Kidney (tissue), 14 donors: ENCODE data around the gene MSLN. TPM values are rescaled to one million over a fixed set of nuclear protein-coding genes. Genes with fewer than 3 reads are reported as not detected.

Experiments
- DNase-seq, 5 donors: peaks; one replicate each; pipeline ENCODE4 v3.0.0-alpha.2; 2013 to 2020
- FAIRE-seq: peaks from 2 replicates; lab custom pipeline; 2012; peaks lifted over from hg19 to GRCh38; lab: Jason Lieb, UNC
- H3K27ac ChIP-seq, 2 donors: one replicate each; pipeline ENCODE4 v1.7.0; 2013; ENCODE audit warnings: low read depth in 2 of 2, low read length in 2 of 2, inconsistent platforms in 1 of 2
- H3K27me3 ChIP-seq: one replicate; pipeline ENCODE4 v1.7.1; 2013; ENCODE audit warnings: low read length, inconsistent platforms; ENCODE audit not compliant: control insufficient read depth, insufficient read depth
- H3K36me3 ChIP-seq, 3 donors: one replicate each; pipeline versions ENCODE4 v1.7.0 to v1.7.1; 2013; ENCODE audit warnings: low read length in 3 of 3, control low read depth in 1 of 3, inconsistent platforms in 1 of 3; ENCODE audit not compliant: insufficient read depth in 3 of 3, control insufficient read depth in 2 of 3
- H3K4me1 ChIP-seq, 3 donors: one replicate each; pipeline versions ENCODE4 v1.7.0 to v1.7.1; 2013; ENCODE audit warnings: low read length in 3 of 3, inconsistent platforms in 1 of 3, low read depth in 1 of 3; ENCODE audit not compliant: control insufficient read depth in 2 of 3, insufficient read depth in 2 of 3
- H3K4me3 ChIP-seq, 3 donors: one replicate each; pipeline versions ENCODE4 v1.7.0 to v1.8.1; 2013; ENCODE audit warnings: low read length in 3 of 3, control low read depth in 1 of 3, inconsistent platforms in 1 of 3
- H3K9ac ChIP-seq, 3 donors: one replicate each; pipeline versions ENCODE4 v1.7.0 to v1.7.1; 2013; ENCODE audit warnings: low read length in 3 of 3, control low read depth in 1 of 3, inconsistent platforms in 1 of 3
- H3K9me3 ChIP-seq, 3 donors: one replicate each; pipeline versions ENCODE4 v1.7.0 to v1.7.1; 2013; ENCODE audit warnings: low read length in 3 of 3, control low read depth in 1 of 3, inconsistent platforms in 1 of 3; ENCODE audit not compliant: control insufficient read depth in 2 of 3, insufficient read depth in 1 of 3
- intact Hi-C: fragments of 100-400 bp; cut with DNase I; formaldehyde crosslinking; loops from one replicate; pipeline ENCODE4 v1.11.1; 2022
- polyA plus RNA-seq: library from polyadenylated mRNA; stranded (reverse); fragments of 350-450 nt; fragmentation: Illumina TruSeq; extraction: RNeasy Lipid Tissue Mini Kit (QIAGEN cat#74804); gene quantifications from one replicate; pipeline ENCODE4 v1.2.3, GENCODE V29; 2014; ENCODE audit warnings: low read depth, low replicate concordance; ENCODE audit not compliant: insufficient read depth
- total RNA-seq: library from RNA; stranded (reverse); fragmentation: NEBNext Ultra II Directional; extraction: Animal tissue kit (Norgen Biotek cat#: 25700); gene quantifications from one replicate; pipeline ENCODE4 v1.2.1, GENCODE V29; 2021
- TF ChIP-seq, protein P1 (sequence below): IDR thresholded peaks from 3 replicates; pipeline ENCODE4 v1.5.1; 2012; ENCODE audit warnings: mild to moderate bottlenecking, moderate library complexity, borderline replicate concordance; ENCODE audit not compliant: insufficient read depth; ENCODE audit errors: extremely low read depth
- donor health status: control.
- donor health status: control.
- donor health status: control.
- donor health status: control.
- donor health status: control.
- donor health status: DM: yes; HTN: yes; CAD: no.
- donor health status: Normal renal cell carcinoma (clear cell type).

The MSLN gene
- total and polyA plus RNA-seq, 2 donors from 2014 or later: 3.7 to 19.4 TPM

DNA sequence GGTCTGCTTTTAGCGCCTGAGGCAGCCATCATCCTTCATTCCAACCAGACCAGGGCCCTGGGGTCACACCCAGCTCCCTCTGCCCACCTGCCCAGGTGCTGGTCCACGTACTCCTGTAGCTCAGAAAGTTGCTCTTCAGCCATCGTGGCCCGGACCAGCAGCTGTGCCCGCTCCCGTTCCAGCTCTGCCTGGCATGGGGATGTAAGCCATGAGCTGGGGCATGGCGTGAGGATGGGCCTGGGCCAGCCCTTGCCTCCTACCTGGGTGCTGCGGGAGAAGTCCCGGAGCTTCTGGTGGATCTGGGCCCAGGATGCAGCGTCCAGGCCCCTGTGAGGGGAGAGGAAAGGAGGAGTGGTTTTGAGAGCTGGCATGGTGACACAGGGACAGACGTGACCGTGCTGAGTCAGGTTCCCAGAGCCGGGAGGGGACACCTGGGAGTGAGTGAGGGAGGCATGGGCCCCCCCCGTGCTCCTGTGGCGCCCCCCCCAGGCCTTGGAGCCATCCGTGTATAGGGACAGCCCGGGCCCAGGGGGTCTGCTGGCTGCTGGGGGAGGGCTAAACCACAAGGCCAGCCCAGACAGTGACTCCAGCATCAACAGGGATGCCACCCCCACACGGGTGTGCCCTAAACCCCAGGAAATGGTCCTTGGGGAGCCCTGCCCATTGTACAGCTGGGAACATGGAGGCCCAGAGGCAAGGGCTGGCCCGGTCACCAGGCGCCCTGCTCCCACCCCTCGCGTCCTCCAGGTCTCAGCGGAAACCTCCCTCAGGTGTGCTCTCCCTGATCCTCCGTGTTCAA lies 37.5 kb upstream of the MSLN start:
- no peaks in the 10 kb centered on the region for H3K9me3 ChIP-seq
- peaks cover 0 to 28% (median 4%) of the 10 kb centered on the region in 3 donors for H3K4me1 ChIP-seq

DNA sequence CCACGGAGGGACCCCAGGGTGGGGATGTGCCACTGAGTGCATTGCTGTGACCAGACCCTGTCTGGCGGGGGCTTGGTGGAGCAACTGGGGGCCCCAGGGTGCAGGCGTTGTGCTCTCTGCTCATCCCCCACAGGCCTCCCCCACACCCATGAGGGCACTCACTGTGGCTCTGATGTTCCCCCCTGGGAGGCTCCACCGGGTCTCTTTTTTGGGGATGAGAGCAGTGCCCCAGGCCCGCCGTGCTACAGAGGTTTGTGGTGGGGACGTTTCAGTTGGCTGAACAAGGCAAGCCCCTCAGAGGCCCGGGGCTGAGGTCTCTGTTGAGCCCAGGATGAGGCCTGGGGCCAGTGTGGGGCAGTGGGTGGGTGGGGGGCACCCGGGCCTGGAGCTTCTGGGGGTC lies 36.8 kb upstream of the MSLN start:
- FAIRE-seq (no peak), DNase-seq (no peak)
- intact Hi-C loops: no loop called here

More for the DNA sequence above, 37.5 kb upstream of the MSLN start:
- TF ChIP-seq, protein P1, sequence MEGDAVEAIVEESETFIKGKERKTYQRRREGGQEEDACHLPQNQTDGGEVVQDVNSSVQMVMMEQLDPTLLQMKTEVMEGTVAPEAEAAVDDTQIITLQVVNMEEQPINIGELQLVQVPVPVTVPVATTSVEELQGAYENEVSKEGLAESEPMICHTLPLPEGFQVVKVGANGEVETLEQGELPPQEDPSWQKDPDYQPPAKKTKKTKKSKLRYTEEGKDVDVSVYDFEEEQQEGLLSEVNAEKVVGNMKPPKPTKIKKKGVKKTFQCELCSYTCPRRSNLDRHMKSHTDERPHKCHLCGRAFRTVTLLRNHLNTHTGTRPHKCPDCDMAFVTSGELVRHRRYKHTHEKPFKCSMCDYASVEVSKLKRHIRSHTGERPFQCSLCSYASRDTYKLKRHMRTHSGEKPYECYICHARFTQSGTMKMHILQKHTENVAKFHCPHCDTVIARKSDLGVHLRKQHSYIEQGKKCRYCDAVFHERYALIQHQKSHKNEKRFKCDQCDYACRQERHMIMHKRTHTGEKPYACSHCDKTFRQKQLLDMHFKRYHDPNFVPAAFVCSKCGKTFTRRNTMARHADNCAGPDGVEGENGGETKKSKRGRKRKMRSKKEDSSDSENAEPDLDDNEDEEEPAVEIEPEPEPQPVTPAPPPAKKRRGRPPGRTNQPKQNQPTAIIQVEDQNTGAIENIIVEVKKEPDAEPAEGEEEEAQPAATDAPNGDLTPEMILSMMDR: no peak
- DNase-seq (no peak), FAIRE-seq (no peak)
- H3K9ac ChIP-seq: no peak overlapping the region
- H3K36me3 ChIP-seq: no peaks in the 10 kb centered on the region
- intact Hi-C loops: no loop called here
- no peak overlapping the region for H3K27ac ChIP-seq
- no peak overlapping the region for H3K4me3 ChIP-seq
- no peaks in the 10 kb centered on the region for H3K27me3 ChIP-seq

DNA sequence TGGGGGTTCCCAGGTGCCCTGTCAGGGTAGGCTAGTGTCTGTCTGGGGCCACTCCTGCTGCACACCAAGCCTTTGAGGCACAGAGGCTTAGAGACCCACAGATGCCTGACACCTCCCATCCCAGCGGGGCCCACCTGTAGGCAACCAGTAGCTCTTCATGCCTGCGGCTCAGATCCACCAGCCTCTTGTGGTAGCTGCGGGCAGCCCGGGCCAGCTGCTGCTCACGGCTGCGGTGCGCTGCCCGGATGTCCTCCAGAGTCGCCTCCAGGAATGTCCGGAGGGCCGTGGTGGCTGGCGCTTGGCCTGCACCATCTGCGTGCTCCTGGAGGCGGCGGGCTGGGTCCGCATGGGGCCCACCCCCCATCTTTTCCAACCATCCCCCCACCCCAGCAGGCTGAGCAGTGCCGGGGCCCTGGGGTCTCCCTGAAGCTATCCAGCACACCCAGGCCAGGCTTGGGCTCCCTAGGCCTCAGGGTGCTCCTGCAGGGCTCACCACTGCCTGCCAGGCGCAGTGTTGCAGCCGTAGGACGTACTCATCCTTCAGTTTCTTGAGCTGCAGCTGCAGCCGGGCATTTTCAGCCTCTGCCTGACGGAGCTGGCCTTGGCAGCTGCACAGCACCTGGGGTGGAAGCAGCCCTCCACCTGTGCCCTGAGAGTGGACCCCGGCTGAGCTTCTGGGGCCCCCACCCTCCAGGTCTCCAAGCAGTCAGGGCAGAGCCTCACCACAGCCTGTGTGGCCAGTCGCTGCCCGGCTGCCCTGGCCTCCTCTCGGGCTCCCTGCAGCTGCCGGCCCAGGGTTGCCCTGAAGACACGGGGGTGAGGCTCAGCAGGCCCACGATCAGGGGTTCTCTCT lies 36.1 kb upstream of the MSLN start:
- Histone ChIP-seq H3K36me3 (no peaks in the 10 kb centered on the region), H3K27ac (no peak overlapping the region), H3K9ac (no peak overlapping the region), H3K4me3 (no peak overlapping the region), H3K27me3 (no peaks in the 10 kb centered on the region), H3K4me1 (peaks cover 0 to 27% (median 4%) of the 10 kb centered on the region in 3 donors), H3K9me3 (no peaks in the 10 kb centered on the region)
- DNase-seq (no peak), FAIRE-seq (no peak)
- intact Hi-C loops: no loop called here
- TF ChIP-seq, protein P1: no peak

More for the DNA sequence above, 36.8 kb upstream of the MSLN start:
- Histone ChIP-seq H3K4me3 (no peak overlapping the region), H3K9me3 (no peaks in the 10 kb centered on the region), H3K27me3 (no peaks in the 10 kb centered on the region), H3K36me3 (no peaks in the 10 kb centered on the region), H3K4me1 (peaks cover 0 to 31% (median 4%) of the 10 kb centered on the region in 3 donors), H3K9ac (no peak overlapping the region), H3K27ac (no peak overlapping the region)
- TF ChIP-seq, protein P1: no peak
